ENCODE measurements around the gene GEN1. TPM values are rescaled to one million over a fixed set of nuclear protein-coding genes. Genes with fewer than 3 reads are reported as not detected.

The GEN1 gene
- total RNA-seq, 1 experiment from 2014 or later = 23.7 TPM

DNA sequence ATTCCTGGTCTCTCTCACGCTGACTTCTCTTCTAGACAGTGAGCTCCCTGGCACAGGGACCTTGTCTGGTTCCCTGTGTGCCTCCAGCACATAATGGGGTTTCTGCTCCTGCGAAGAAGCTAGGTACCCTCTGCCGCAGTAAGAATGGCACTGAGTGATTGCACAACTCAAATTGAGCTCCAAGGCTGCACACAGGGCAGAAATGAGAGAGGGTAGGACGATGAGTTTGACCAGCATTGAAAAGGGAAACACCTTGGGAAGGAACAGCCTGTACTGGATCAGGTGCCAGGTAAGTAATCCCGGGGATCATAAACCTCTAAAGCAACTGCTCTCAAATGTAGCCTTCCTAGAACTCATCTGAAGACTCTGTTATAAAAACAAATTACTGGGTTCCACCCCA is 41.4 kb downstream of the GEN1 start (continued):
- TF ChIP-seq ELF4 (CRISPR knock-in tag; IDR thresholded peaks at IDR 0.05; ENCODE audit: low read depth) (no peak), SMAD4 (CRISPR knock-in tag; IDR thresholded peaks at IDR 0.05) (no peak), GTF2I (CRISPR knock-in tag; conservative IDR thresholded peaks at IDR 0.05) (no peak), FOXK1 (CRISPR knock-in tag; IDR thresholded peaks at IDR 0.05) (no peak)

DNA sequence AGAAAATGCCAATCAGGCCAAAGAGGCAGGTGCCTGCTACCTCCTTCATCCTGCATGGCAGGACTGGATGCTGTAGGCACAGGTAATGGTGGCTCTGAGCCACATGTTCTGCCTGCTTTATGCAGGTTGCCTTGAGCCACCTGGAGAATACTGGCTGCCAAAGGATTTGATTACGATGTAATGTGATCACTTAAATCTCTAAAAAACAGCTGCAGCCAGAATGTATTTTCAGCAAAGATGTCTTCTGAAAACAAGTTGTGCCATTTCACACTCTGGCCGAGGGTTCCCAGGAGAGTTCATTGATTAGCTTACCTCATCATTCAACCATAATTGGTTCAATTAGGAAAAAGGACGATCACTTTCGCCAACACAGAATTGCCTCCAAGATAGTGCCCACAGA is 44.4 kb downstream of the GEN1 start:
- TF ChIP-seq JAZF1 (CRISPR knock-in tag; IDR thresholded peaks at IDR 0.05) (no peak), ZNF138 (CRISPR knock-in tag; conservative IDR thresholded peaks at IDR 0.05) (no peak), SOX15 (CRISPR knock-in tag; IDR thresholded peaks at IDR 0.05) (no peak), ESRRA (CRISPR knock-in tag; IDR thresholded peaks at IDR 0.05; ENCODE audit: borderline replicate concordance) (no peak), EMX1 (CRISPR knock-in tag; IDR thresholded peaks at IDR 0.05) (no peak), TEAD1 (CRISPR knock-in tag; IDR thresholded peaks at IDR 0.05) (no peak), ZNF219 (CRISPR knock-in tag; IDR thresholded peaks at IDR 0.05; ENCODE audit: borderline replicate concordance) (no peak), FOXK1 (CRISPR knock-in tag; IDR thresholded peaks at IDR 0.05) (no peak), ATF1 (CRISPR knock-in tag; IDR thresholded peaks at IDR 0.05) (no peak), SP1 (CRISPR knock-in tag; conservative IDR thresholded peaks at IDR 0.05) (no peak), ZNF423 (CRISPR knock-in tag; IDR thresholded peaks at IDR 0.05) (no peak), ZNF416 (CRISPR knock-in tag; IDR thresholded peaks at IDR 0.05) (no peak), SMAD4 (CRISPR knock-in tag; IDR thresholded peaks at IDR 0.05) (no peak), RELA (CRISPR knock-in tag; IDR thresholded peaks at IDR 0.05; ENCODE audit: borderline replicate concordance) (no peak)
- TF ChIP-seq, protein P1, sequence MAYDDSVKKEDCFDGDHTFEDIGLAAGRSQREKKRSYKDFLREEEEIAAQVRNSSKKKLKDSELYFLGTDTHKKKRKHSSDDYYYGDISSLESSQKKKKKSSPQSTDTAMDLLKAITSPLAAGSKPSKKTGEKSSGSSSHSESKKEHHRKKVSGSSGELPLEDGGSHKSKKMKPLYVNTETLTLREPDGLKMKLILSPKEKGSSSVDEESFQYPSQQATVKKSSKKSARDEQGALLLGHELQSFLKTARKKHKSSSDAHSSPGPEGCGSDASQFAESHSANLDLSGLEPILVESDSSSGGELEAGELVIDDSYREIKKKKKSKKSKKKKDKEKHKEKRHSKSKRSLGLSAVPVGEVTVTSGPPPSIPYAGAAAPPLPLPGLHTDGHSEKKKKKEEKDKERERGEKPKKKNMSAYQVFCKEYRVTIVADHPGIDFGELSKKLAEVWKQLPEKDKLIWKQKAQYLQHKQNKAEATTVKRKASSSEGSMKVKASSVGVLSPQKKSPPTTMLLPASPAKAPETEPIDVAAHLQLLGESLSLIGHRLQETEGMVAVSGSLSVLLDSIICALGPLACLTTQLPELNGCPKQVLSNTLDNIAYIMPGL (CRISPR knock-in tag; IDR thresholded peaks at IDR 0.05) = no peak
- TF ChIP-seq, protein P2, sequence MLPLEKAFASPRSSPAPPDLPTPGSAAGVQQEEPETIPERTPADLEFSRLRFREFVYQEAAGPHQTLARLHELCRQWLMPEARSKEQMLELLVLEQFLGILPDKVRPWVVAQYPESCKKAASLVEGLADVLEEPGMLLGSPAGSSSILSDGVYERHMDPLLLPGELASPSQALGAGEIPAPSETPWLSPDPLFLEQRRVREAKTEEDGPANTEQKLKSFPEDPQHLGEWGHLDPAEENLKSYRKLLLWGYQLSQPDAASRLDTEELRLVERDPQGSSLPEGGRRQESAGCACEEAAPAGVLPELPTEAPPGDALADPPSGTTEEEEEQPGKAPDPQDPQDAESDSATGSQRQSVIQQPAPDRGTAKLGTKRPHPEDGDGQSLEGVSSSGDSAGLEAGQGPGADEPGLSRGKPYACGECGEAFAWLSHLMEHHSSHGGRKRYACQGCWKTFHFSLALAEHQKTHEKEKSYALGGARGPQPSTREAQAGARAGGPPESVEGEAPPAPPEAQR (CRISPR knock-in tag; IDR thresholded peaks at IDR 0.05) = no peak
- TF ChIP-seq, protein P3, sequence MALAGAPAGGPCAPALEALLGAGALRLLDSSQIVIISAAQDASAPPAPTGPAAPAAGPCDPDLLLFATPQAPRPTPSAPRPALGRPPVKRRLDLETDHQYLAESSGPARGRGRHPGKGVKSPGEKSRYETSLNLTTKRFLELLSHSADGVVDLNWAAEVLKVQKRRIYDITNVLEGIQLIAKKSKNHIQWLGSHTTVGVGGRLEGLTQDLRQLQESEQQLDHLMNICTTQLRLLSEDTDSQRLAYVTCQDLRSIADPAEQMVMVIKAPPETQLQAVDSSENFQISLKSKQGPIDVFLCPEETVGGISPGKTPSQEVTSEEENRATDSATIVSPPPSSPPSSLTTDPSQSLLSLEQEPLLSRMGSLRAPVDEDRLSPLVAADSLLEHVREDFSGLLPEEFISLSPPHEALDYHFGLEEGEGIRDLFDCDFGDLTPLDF (CRISPR knock-in tag; IDR thresholded peaks at IDR 0.05) = no peak
- TF ChIP-seq, protein P4, sequence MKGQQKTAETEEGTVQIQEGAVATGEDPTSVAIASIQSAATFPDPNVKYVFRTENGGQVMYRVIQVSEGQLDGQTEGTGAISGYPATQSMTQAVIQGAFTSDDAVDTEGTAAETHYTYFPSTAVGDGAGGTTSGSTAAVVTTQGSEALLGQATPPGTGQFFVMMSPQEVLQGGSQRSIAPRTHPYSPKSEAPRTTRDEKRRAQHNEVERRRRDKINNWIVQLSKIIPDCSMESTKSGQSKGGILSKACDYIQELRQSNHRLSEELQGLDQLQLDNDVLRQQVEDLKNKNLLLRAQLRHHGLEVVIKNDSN (CRISPR knock-in tag; IDR thresholded peaks at IDR 0.05) = no peak
- no peak for DNase-seq (ENCODE audit: low spot score)
- Mint-ChIP-seq H3K36me3 (no peaks in the 10 kb centered on the region), H3K27me3 (ENCODE audit: low read depth) (no peaks in the 10 kb centered on the region), H3K4me1 (peaks cover 8% of the 10 kb centered on the region), H3K27ac (no peak overlapping the region), H3K4me3 (no peak overlapping the region), H3K9me3 (no peaks in the 10 kb centered on the region)
- ChIA-PET CTCF (no interaction called here), POLR2A (no interaction called here)
- ATAC-seq = no peak

DNA sequence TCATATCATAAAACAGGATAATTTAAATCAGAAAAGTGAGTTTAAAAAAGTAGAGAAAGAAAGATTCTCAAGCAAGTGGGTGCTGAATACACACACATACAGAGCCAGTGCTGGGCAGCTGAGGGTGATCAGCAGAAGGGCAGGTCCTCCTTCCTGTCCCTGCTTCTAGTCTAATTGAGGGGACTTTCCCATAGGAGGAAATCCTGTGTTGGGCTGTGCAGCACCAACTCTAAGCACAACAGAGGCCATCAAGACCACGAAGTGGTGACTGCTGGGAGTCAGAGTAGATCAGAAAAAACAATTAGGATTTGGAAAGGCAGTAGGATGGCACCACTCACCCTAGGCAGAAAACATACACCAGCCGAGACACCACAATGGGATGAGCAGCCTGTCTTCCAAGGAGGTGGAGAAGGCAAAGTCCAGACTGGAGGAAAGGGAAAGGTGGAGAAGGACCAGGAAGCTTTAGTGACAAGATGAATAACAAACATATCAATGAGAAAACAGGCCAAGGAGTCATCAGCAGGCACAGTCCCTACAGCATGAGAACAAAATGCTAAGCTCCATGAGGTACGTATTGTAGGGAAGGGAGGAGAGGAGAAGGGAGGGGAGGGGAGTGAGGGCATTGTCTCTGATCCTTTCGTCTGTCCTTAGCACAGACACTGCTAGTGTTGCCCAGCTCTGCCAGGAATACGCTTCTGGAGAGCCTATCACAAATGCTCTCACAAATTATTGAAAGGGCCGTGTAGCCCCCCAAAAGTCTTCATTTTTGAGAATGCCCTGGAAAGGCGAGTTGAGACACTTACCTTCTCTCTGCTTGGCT is 45.6 kb downstream of the GEN1 start:
- H3K27me3 Mint-ChIP-seq (ENCODE audit: low read depth) = no peaks in the 10 kb centered on the region
- H3K36me3 Mint-ChIP-seq = no peaks in the 10 kb centered on the region
- ChIA-PET CTCF (interaction anchor here (0.5 kb wide), 1 partner anchor 11 kb away, joined by 3 read pairs; no protein-coding TSS in a partner anchor), POLR2A (no interaction called here)
- H3K4me3 Mint-ChIP-seq = no peak overlapping the region
- no peaks in the 10 kb centered on the region for H3K9me3 Mint-ChIP-seq
- H3K4me1 Mint-ChIP-seq = peaks cover 3% of the 10 kb centered on the region; the same call in 1 of the 2 replicates
- no peak for ATAC-seq
- no peak overlapping the region for H3K27ac Mint-ChIP-seq
- DNase-seq (ENCODE audit: low spot score) = no peak
- TF ChIP-seq, protein P5, sequence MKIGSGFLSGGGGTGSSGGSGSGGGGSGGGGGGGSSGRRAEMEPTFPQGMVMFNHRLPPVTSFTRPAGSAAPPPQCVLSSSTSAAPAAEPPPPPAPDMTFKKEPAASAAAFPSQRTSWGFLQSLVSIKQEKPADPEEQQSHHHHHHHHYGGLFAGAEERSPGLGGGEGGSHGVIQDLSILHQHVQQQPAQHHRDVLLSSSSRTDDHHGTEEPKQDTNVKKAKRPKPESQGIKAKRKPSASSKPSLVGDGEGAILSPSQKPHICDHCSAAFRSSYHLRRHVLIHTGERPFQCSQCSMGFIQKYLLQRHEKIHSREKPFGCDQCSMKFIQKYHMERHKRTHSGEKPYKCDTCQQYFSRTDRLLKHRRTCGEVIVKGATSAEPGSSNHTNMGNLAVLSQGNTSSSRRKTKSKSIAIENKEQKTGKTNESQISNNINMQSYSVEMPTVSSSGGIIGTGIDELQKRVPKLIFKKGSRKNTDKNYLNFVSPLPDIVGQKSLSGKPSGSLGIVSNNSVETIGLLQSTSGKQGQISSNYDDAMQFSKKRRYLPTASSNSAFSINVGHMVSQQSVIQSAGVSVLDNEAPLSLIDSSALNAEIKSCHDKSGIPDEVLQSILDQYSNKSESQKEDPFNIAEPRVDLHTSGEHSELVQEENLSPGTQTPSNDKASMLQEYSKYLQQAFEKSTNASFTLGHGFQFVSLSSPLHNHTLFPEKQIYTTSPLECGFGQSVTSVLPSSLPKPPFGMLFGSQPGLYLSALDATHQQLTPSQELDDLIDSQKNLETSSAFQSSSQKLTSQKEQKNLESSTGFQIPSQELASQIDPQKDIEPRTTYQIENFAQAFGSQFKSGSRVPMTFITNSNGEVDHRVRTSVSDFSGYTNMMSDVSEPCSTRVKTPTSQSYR (CRISPR knock-in tag; IDR thresholded peaks at IDR 0.05) = no peak
- TF ChIP-seq FOXJ3 (CRISPR knock-in tag; IDR thresholded peaks at IDR 0.05; ENCODE audit: borderline replicate concordance) = no peak

All from WTC11 (cell line).